Stomach (tissue), 9 donors: ENCODE measurements around the gene CBX2. TPM values are rescaled to one million over a fixed set of nuclear protein-coding genes. Genes with fewer than 3 reads are reported as not detected.

Source experiments
- DNase-seq, 2 donors: peaks; one replicate each; pipeline versions ENCODE4 v3.0.0 to v3.0.0-alpha.2; 2013 to 2019
- H3K27ac ChIP-seq, 5 donors: fragments of 200-600 bp in 4 of 5; sonication (generic) in 4 of 5; one replicate each; pipeline ENCODE4 v1.5.1; 2013 to 2019; ENCODE audit warnings: mild to moderate bottlenecking in 1 of 5, moderate library complexity in 1 of 5
- H3K27me3 ChIP-seq, 3 donors: fragments of 200-600 bp; sonication (generic); one replicate each; pipeline ENCODE4 v1.5.1; 2017 to 2019; ENCODE audit warnings: mixed run types in 1 of 3
- H3K36me3 ChIP-seq, 4 donors: fragments of 200-600 bp; sonication (generic); 1 replicate in 3 of 4; 2 replicates in 1 of 4; pipeline ENCODE4 v1.5.1; 2016 to 2019
- H3K4me1 ChIP-seq, 4 donors: fragments of 200-600 bp; sonication (generic); one replicate each; pipeline ENCODE4 v1.5.1; 2016 to 2019
- H3K4me3 ChIP-seq, 4 donors: fragments of 200-600 bp; sonication (generic) in 3 of 4; one replicate each; pipeline ENCODE4 v1.5.1; 2016 to 2019; ENCODE audit warnings: mild to moderate bottlenecking in 1 of 4
- H3K9me3 ChIP-seq, 4 donors: fragments of 200-600 bp; sonication (generic); one replicate each; pipeline ENCODE4 v1.5.1; 2016 to 2019
- CTCF ChIP-seq, 7 experiments: fragments of 450-650 bp in 4 of 7; fragments of 200-600 bp in 3 of 7; sonication (generic) in 3 of 7; IDR thresholded peaks; one replicate each; pipeline ENCODE4 v1.5.1; 2016 to 2019; ENCODE audit warnings: antibody characterized with exemption in 7 of 7, control low read depth in 2 of 7, mild to moderate bottlenecking in 1 of 7
- EP300 ChIP-seq: sonication (generic); formaldehyde crosslinking; IDR thresholded peaks from one replicate; pipeline ENCODE4 v1.6.1; 2017; ENCODE audit warnings: antibody characterized with exemption
- POLR2A ChIP-seq, 4 donors: fragments of 450-650 bp; IDR thresholded peaks; one replicate each; pipeline ENCODE4 v1.6.1; 2016; ENCODE audit warnings: antibody characterized with exemption in 4 of 4, control low read depth in 2 of 4, mild to moderate bottlenecking in 1 of 4, moderate library complexity in 1 of 4
- POLR2AphosphoS5 ChIP-seq, 3 donors: sonication (generic); formaldehyde crosslinking; IDR thresholded peaks; one replicate each; pipeline ENCODE4 v1.6.1; 2016; ENCODE audit warnings: antibody characterized with exemption in 3 of 3
- WGBS, 5 donors: extraction: QIAGEN DNeasy Blood & Tissue Kit in 3 of 5; methylation state at CpG; one replicate each; pipeline versions ENCODE4 v1.1.5 to v1.1.7; 2013 to 2018; 5-methylcytosine and 5-hydroxymethylcytosine counted together
- intact Hi-C: fragments of 100-400 bp; cut with DNase I; formaldehyde crosslinking; loops from one replicate; pipeline ENCODE4 v1.15.1; 2023; ENCODE audit warnings: low total_unique reads
- polyA plus RNA-seq, 3 donors: library from polyadenylated mRNA; stranded (reverse); fragments of 200-250 nt; gene quantifications; one replicate each; pipeline ENCODE4 v1.2.3, GENCODE V29; 2013
- total RNA-seq, 5 donors: library from RNA; depleted of rRNA; stranded (reverse); fragments of >200 nt; gene quantifications; one replicate each; pipeline versions ENCODE4 v1.1.0 to v1.2.3, GENCODE V29; 2014 to 2016
- donor health status: healthy with polysubstance abuse.
- donor health status: Bipolar disorder and iron deficiency.
- donor health status: healthy.

The CBX2 gene
- total and polyA plus RNA-seq, 8 donors, result under 0.01 to 1.3 (median 1.0) TPM; not detected in 3

GRCh38 chr17:79738643-79739042 lies 39.3 kb upstream of the CBX2 start:
- Histone ChIP-seq H3K27me3 (peaks cover 4 to 67% (median 19%) of the 10 kb centered on the region in 3 donors), H3K36me3 (no peaks in the 10 kb centered on the region), H3K4me1 (peaks cover 7 to 21% (median 16%) of the 10 kb centered on the region in 4 donors), H3K9me3 (no peaks in the 10 kb centered on the region), H3K27ac (no peak overlapping the region), H3K4me3 (no peak overlapping the region)
- TF ChIP-seq EP300 (no peak), POLR2A (IDR thresholded peaks at IDR 0.05) (no peak), POLR2AphosphoS5 (IDR thresholded peaks at IDR 0.05) (no peak), CTCF (IDR thresholded peaks at IDR 0.05) (no peak)
- 84 to 93% (median 92%) methylated on average over 13 to 14 of the region's 14 CpGs for WGBS, 5 donors
- DNase-seq, result no peak
- intact Hi-C loops, result no loop called here

- no peaks in the 10 kb centered on the region for H3K36me3 ChIP-seq
Observed at GRCh38 chr17:79739148-79740062, 38.5 kb upstream of the CBX2 start.

GRCh38 chr17:79740413-79740812 lies 37.5 kb upstream of the CBX2 start:
- WGBS, 5 donors, result 12 to 27% (median 24%) methylated on average over 8 of the region's 8 CpGs
- Histone ChIP-seq H3K36me3 (no peaks in the 10 kb centered on the region), H3K4me3 (peak overlapping the region in 1 of 4 donors; percentile 13), H3K9me3 (no peaks in the 10 kb centered on the region), H3K27ac (peak overlapping the region in 1 of 5 donors; percentile 56), H3K4me1 (peaks cover 7 to 21% (median 16%) of the 10 kb centered on the region in 4 donors), H3K27me3 (peaks cover 4 to 79% (median 19%) of the 10 kb centered on the region in 3 donors)
- intact Hi-C loops, result no loop called here
- no peak for TF ChIP-seq POLR2A (IDR thresholded peaks at IDR 0.05)
- peak in 1 of 3 donors; percentile 28 for TF ChIP-seq POLR2AphosphoS5 (IDR thresholded peaks at IDR 0.05)
- no peak for TF ChIP-seq CTCF (IDR thresholded peaks at IDR 0.05)
- no peak for TF ChIP-seq EP300
- DNase-seq, result peak in 1 of 2 donors; percentile 92

More at GRCh38 chr17:79739148-79740062, 38.5 kb upstream of the CBX2 start:
- Histone ChIP-seq H3K27ac (no peak overlapping the region), H3K9me3 (no peaks in the 10 kb centered on the region), H3K27me3 (peaks cover 4 to 70% (median 19%) of the 10 kb centered on the region in 3 donors), H3K4me3 (no peak overlapping the region), H3K4me1 (peaks cover 7 to 21% (median 16%) of the 10 kb centered on the region in 4 donors)
- no peak for TF ChIP-seq EP300
- DNase-seq, result no peak
- WGBS, 5 donors, result 69 to 77% (median 75%) methylated on average over 27 to 28 of the region's 28 CpGs
- intact Hi-C loops, result no loop called here

- peaks cover 7 to 21% (median 16%) of the 10 kb centered on the region in 4 donors for H3K4me1 ChIP-seq
- intact Hi-C loops, result no loop called here
- DNase-seq, result no peak
- TF ChIP-seq EP300, result no peak
- TF ChIP-seq POLR2AphosphoS5 (IDR thresholded peaks at IDR 0.05), result no peak
- no peak for TF ChIP-seq POLR2A (IDR thresholded peaks at IDR 0.05)
- no peaks in the 10 kb centered on the region for H3K9me3 ChIP-seq
- peaks cover 4 to 87% (median 22%) of the 10 kb centered on the region in 3 donors for H3K27me3 ChIP-seq
- WGBS, 5 donors, result 36 to 60% (median 47%) methylated on average over 4 to 10 of the region's 10 CpGs
- no peaks in the 10 kb centered on the region for H3K36me3 ChIP-seq
- peak overlapping the region in 2 of 4 donors; percentile 20 to 34 for H3K4me3 ChIP-seq
- no peak overlapping the region for H3K27ac ChIP-seq
Observed at GRCh38 chr17:79741401-79741750, 36.6 kb upstream of the CBX2 start.

DNA sequence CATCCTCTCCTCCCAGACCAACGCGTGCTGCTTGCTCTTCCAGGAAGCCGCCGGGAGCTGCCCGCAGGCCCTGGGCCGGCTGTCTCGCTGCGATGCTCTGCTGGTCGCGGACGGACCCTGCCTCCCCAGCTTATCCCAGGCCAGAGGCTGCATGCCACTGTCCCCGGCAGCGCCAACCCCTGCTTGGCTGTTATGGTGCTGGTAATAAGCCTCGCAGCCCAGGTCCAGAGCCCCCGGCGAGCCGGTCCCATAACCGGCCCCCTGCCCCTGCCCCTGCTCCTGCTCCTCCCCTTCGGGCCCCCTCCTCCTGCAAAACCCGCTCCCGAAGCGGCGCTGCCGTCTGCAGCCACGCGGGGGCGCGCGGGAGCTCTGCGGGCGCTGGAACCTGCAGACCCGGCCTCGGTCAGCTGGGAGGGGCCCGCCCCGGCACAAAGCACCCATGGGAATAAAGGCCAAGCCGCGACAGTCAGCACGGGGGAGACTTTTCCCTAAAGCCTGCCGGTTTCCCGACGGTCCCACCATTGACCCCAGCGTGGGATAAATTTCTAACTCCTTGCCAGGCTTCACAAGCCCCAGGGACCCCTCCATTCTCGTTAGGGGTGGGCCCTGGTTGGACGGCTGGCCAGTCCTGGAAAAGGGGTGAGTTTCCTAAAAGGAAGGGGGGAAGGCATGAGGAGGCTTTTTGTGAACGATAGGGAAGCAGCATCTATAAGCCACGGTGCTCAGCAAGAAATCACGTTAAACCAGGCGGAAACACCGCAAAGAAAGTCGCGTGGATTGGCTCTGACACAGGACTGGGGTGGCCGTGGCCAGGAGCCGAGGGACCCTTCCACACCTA lies 36.0 kb upstream of the CBX2 start:
- Histone ChIP-seq H3K27me3 (peaks cover 4 to 92% (median 28%) of the 10 kb centered on the region in 3 donors), H3K36me3 (no peaks in the 10 kb centered on the region), H3K27ac (no peak overlapping the region), H3K4me1 (peaks cover 7 to 25% (median 19%) of the 10 kb centered on the region in 4 donors), H3K9me3 (no peaks in the 10 kb centered on the region), H3K4me3 (peak overlapping the region in 2 of 4 donors; percentile 20 to 34)
- intact Hi-C loops, result no loop called here
- WGBS, 5 donors, result 9 to 26% (median 12%) methylated on average over 21 to 53 of the region's 53 CpGs
- peak; percentile 83 to 95 for DNase-seq
- TF ChIP-seq POLR2AphosphoS5 (IDR thresholded peaks at IDR 0.05) (peak in 1 of 3 donors; percentile 44), POLR2A (IDR thresholded peaks at IDR 0.05) (no peak), CTCF (IDR thresholded peaks at IDR 0.05) (peak in 5 of 7 experiments; percentile 77 to 96 (median 90)), EP300 (no peak)
